ENCODE data around the gene PIK3CD. TPM values are rescaled to one million over a fixed set of nuclear protein-coding genes. Genes with fewer than 3 reads are reported as not detected.
"Not testable (repeated sequence)": the region's sequence is repeated elsewhere in the genome, so short reads cannot be mapped to it uniquely, and the experiment has no call there.

The PIK3CD gene
- total RNA-seq, 2 experiments from 2014 or later = 13.6 to 37.1 TPM

DNA sequence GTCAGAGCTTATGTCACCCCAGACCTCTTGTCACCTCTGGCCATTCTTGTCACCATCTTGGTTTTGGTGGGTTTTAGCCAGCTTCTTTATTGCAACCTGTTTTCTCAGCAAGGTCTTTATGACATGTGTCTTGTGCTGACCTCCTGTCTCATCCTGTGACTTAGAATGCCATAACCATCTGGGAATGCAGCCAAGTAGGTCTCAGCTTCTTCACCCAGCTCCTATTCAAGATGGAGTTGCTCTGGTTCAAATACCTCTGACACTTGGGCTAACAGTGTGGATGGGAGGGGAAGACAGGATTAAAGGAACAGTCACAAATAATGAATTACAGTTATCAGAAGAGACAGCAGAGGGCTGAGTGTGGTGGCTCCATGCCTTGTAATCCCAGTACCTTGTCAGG lies 30.5 kb upstream of the PIK3CD start:
- Histone ChIP-seq H3K9me3 (ENCODE audit: low read length) (no peaks in the 10 kb centered on the region), H3K4me1 (ENCODE audit: insufficient read depth, low read length, poor library complexity, severe bottlenecking) (peaks cover 5% of the 10 kb centered on the region), H4K20me1 (ENCODE audit: insufficient read depth, low read length) (no peaks in the 10 kb centered on the region), H3K4me2 (ENCODE audit: low read length) (no peak overlapping the region), H3K36me3 (ENCODE audit: insufficient read depth, low read length) (no peaks in the 10 kb centered on the region), H3K27ac (ENCODE audit: low read depth, low read length, poor library complexity, severe bottlenecking) (no peak overlapping the region), H3K4me3 (ENCODE audit: low read depth, low read length, poor library complexity, severe bottlenecking) (no peak overlapping the region), H3K9me2 (ENCODE audit: insufficient read depth, low read length) (no peaks in the 10 kb centered on the region), H2AFZ (ENCODE audit: low read length) (no peak overlapping the region), H3K79me2 (ENCODE audit: insufficient read depth, low read depth, low read length) (no peaks in the 10 kb centered on the region)
- DNase-seq (ENCODE audit: low spot score) = no peak
- CTCF ChIA-PET (ENCODE audit: unreplicated experiment) = no interaction called here
- intact Hi-C loops (cut with micrococcal nuclease; ENCODE audit: unreplicated experiment) = no loop called here
- POLR2A ChIA-PET = no interaction called here
- no peak for TF ChIP-seq EZH2phosphoT487 (IDR thresholded peaks at IDR 0.05; ENCODE audit: borderline replicate concordance, low read depth, low read length)
- TF ChIP-seq, protein P1, sequence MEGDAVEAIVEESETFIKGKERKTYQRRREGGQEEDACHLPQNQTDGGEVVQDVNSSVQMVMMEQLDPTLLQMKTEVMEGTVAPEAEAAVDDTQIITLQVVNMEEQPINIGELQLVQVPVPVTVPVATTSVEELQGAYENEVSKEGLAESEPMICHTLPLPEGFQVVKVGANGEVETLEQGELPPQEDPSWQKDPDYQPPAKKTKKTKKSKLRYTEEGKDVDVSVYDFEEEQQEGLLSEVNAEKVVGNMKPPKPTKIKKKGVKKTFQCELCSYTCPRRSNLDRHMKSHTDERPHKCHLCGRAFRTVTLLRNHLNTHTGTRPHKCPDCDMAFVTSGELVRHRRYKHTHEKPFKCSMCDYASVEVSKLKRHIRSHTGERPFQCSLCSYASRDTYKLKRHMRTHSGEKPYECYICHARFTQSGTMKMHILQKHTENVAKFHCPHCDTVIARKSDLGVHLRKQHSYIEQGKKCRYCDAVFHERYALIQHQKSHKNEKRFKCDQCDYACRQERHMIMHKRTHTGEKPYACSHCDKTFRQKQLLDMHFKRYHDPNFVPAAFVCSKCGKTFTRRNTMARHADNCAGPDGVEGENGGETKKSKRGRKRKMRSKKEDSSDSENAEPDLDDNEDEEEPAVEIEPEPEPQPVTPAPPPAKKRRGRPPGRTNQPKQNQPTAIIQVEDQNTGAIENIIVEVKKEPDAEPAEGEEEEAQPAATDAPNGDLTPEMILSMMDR (conservative IDR thresholded peaks at IDR 0.05; ENCODE audit: low read length) = no peak
- BruUV-seq (replicated peaks) = no TSS peak

DNA sequence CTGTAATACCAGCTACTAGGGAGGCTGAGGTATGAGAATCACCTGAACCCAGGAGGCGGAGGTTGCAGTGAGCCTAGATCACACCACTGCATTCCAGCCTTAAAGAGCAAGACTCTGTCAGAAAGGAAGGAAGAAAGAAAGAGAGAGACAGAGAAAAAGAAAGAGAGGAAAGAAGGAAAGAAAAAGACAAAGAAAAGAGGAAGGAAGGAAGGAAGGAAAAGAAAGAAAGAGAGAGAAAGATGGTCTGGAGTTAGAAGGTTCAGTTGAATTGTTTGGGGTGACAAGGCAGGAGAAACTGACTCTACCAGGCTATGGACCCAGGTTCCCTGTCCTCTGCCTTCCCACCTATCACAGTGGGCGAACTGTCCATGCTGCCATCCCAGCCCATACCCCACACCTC lies 27.4 kb upstream of the PIK3CD start:
- Histone ChIP-seq H4K20me1 (ENCODE audit: insufficient read depth, low read length) (no peaks in the 10 kb centered on the region), H3K9me2 (ENCODE audit: insufficient read depth, low read length) (no peaks in the 10 kb centered on the region), H3K9me3 (ENCODE audit: low read length) (no peaks in the 10 kb centered on the region), H3K4me2 (ENCODE audit: low read length) (no peak overlapping the region), H3K4me1 (ENCODE audit: insufficient read depth, low read length, poor library complexity, severe bottlenecking) (peaks cover 32% of the 10 kb centered on the region), H3K4me3 (ENCODE audit: low read depth, low read length, poor library complexity, severe bottlenecking) (no peak overlapping the region), H3K36me3 (ENCODE audit: insufficient read depth, low read length) (no peaks in the 10 kb centered on the region), H3K27ac (ENCODE audit: low read depth, low read length, poor library complexity, severe bottlenecking) (no peak overlapping the region), H3K79me2 (ENCODE audit: insufficient read depth, low read depth, low read length) (no peaks in the 10 kb centered on the region), H2AFZ (ENCODE audit: low read length) (no peak overlapping the region)
- BruUV-seq (replicated peaks) = no TSS peak
- no peak for DNase-seq (ENCODE audit: low spot score)
- TF ChIP-seq EZH2phosphoT487 (IDR thresholded peaks at IDR 0.05; ENCODE audit: borderline replicate concordance, low read depth, low read length) = no peak
- TF ChIP-seq, protein P1 (conservative IDR thresholded peaks at IDR 0.05; ENCODE audit: low read length) = no peak
- intact Hi-C loops (cut with micrococcal nuclease; ENCODE audit: unreplicated experiment) = no loop called here
- ChIA-PET CTCF (ENCODE audit: unreplicated experiment) (no interaction called here), POLR2A (interaction anchor here (0.6 to 1.5 kb wide), 4 partner anchors 8 to 318 kb away, joined by 4 to 5 read pairs (median 4); no protein-coding TSS in a partner anchor)

DNA sequence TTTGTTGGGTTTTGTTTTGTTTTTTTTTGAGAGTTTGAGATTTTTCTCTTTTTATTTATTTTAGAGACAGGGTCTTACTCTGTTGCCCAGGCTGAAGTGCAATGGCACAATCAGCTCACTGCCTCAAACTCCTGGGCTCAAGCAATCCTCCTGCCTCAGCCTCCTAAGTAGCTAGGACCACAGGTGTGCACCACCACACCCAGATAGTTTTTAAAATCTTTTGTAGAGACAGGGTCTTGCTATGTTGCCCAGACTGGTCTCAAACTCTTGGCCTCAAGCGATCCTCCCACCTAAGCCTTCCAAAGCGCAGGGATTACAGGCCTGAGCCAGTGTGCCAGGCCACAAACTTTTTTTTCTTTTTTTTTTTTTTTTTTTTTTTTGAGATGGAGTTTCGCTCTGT lies 26.5 kb upstream of the PIK3CD start:
- H3K4me1 ChIP-seq (ENCODE audit: insufficient read depth, low read length, poor library complexity, severe bottlenecking) = peaks cover 42% of the 10 kb centered on the region
- H3K4me3 ChIP-seq (ENCODE audit: low read depth, low read length, poor library complexity, severe bottlenecking); H3K9me2 ChIP-seq (ENCODE audit: insufficient read depth, low read length); CTCF ChIA-PET (ENCODE audit: unreplicated experiment); DNase-seq (ENCODE audit: low spot score); H2AFZ ChIP-seq (ENCODE audit: low read length); BruUV-seq (replicated peaks); H3K79me2 ChIP-seq (ENCODE audit: insufficient read depth, low read depth, low read length); H3K4me2 ChIP-seq (ENCODE audit: low read length); H3K36me3 ChIP-seq (ENCODE audit: insufficient read depth, low read length); H3K9me3 ChIP-seq (ENCODE audit: low read length); H3K27ac ChIP-seq (ENCODE audit: low read depth, low read length, poor library complexity, severe bottlenecking); H4K20me1 ChIP-seq (ENCODE audit: insufficient read depth, low read length): not testable (repeated sequence)
- intact Hi-C loops (cut with micrococcal nuclease; ENCODE audit: unreplicated experiment) = loop anchor here (5.0 kb wide), 1 partner anchor 77 kb away; no protein-coding TSS in a partner anchor
- POLR2A ChIA-PET = interaction anchor here (1.5 kb wide), 1 partner anchor 29 kb away, joined by 4 read pairs; no protein-coding TSS in a partner anchor
